Loucy (cell line): ENCODE data around the gene LHFPL3.

Source experiments
- H2AFZ ChIP-seq: fragments of 200-600 bp; sonication (generic); 2 replicates; pipeline ENCODE4 v1.6.0; 2016; ENCODE audit warnings: antibody characterized with exemption, mild to moderate bottlenecking, low read length, moderate library complexity
- H3F3A ChIP-seq: fragments of 200-600 bp; 2 replicates; pipeline ENCODE4 v1.6.0; 2016; ENCODE audit warnings: antibody characterized with exemption, low read depth, mild to moderate bottlenecking
- H3K27me3 ChIP-seq: fragments of 200-600 bp; sonication (generic); 2 replicates; pipeline ENCODE4 v1.6.1; 2014; ENCODE audit warnings: low read length, mild to moderate bottlenecking; ENCODE audit not compliant: insufficient read depth, poor library complexity, severe bottlenecking
- H3K36me3 ChIP-seq: fragments of 200-600 bp; sonication (generic); 2 replicates; pipeline ENCODE4 v1.6.1; 2016; ENCODE audit warnings: low read length; ENCODE audit not compliant: insufficient read depth
- H3K4me1 ChIP-seq: fragments of 200-600 bp; sonication (generic); 2 replicates; pipeline ENCODE4 v1.5.1; 2014; ENCODE audit warnings: low read length, mild to moderate bottlenecking; ENCODE audit not compliant: insufficient read depth, poor library complexity, severe bottlenecking
- H3K4me2 ChIP-seq: fragments of 200-600 bp; sonication (generic); 2 replicates; pipeline ENCODE4 v1.6.0; 2014; ENCODE audit warnings: antibody characterized with exemption, low read length, low read depth, mild to moderate bottlenecking; ENCODE audit not compliant: poor library complexity, severe bottlenecking
- H3K4me3 ChIP-seq: fragments of 200-600 bp; sonication (generic); 2 replicates; pipeline ENCODE4 v1.5.1; 2014; ENCODE audit warnings: low read length, mild to moderate bottlenecking, mixed read lengths; ENCODE audit not compliant: poor library complexity, severe bottlenecking
- H3K79me2 ChIP-seq: fragments of 200-600 bp; sonication (generic); 2 replicates; pipeline ENCODE4 v1.6.1; 2014; ENCODE audit warnings: low read length; ENCODE audit not compliant: insufficient read depth
- H3K9ac ChIP-seq: fragments of 200-600 bp; sonication (generic); 2 replicates; pipeline ENCODE4 v1.6.0; 2014; ENCODE audit warnings: mild to moderate bottlenecking, low read depth, low read length, moderate library complexity; ENCODE audit not compliant: poor library complexity, severe bottlenecking
- H3K9me2 ChIP-seq: fragments of 200-600 bp; sonication (generic); replicated peaks from 2 replicates; pipeline ENCODE4 v1.6.1; 2016; ENCODE audit warnings: low read depth, low read length, mixed read lengths
- H3K9me3 ChIP-seq: fragments of 200-600 bp; sonication (generic); 2 replicates; pipeline ENCODE4 v1.6.1; 2014; ENCODE audit warnings: mild to moderate bottlenecking, antibody characterized with exemption, low read length, low read depth; ENCODE audit not compliant: insufficient read depth
- H4K20me1 ChIP-seq: fragments of 200-600 bp; sonication (generic); 2 replicates; pipeline ENCODE4 v1.6.0; 2014; ENCODE audit warnings: antibody characterized with exemption, low read length, mild to moderate bottlenecking; ENCODE audit not compliant: insufficient read depth, poor library complexity, severe bottlenecking
- CTCF ChIP-seq: fragments of 200-600 bp; sonication (generic); conservative IDR thresholded peaks from 2 replicates; pipeline ENCODE4 v1.5.1; 2014; ENCODE audit warnings: mild to moderate bottlenecking, antibody characterized with exemption, low read length
- EZH2phosphoT487 ChIP-seq: fragments of 200-600 bp; IDR thresholded peaks from 2 replicates; pipeline ENCODE4 v1.6.1; 2018; ENCODE audit warnings: antibody characterized with exemption, mild to moderate bottlenecking, moderate library complexity, borderline replicate concordance

Gene LHFPL3

DNA sequence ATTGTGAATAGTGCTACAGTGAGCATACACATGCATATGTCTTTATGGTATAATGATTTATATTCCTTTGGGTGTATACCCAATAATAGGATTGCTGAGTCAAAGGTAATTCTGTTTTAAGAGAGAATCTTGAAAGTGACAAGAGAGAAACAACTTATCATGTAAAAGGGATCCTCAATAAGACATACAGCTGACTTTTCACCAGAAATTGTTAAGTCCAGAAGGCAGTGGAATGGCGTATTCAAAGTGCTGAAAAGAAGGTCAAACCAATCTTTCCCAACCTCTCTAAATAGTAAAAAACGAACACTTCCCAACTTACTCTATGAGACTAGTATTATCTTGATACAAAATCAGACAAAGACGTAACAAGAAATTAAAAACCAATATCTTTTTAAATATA, 59.8 kb downstream of the LHFPL3 start:
- no peaks in the 10 kb centered on the region for H3K4me1 ChIP-seq
- H3K27me3 ChIP-seq, result no peaks in the 10 kb centered on the region
- 0 out of 2 replicates have a peak, but pooled peaks cover 4% of the 10 kb centered on the region for H3K9me2 ChIP-seq
- no peak overlapping the region for H3K4me2 ChIP-seq
- H3K79me2 ChIP-seq, result no peaks in the 10 kb centered on the region
- no peaks in the 10 kb centered on the region for H3K36me3 ChIP-seq
- H3K4me3 ChIP-seq, result no peak overlapping the region
- H3F3A ChIP-seq, result no peaks in the 10 kb centered on the region
- H3K9ac ChIP-seq, result no peak overlapping the region
- no peaks in the 10 kb centered on the region for H4K20me1 ChIP-seq
- H3K9me3 ChIP-seq, result no peaks in the 10 kb centered on the region
- H2AFZ ChIP-seq, result no peak overlapping the region
- TF ChIP-seq EZH2phosphoT487 (no peak), CTCF (no peak)

GRCh38 chr7:104395162-104395561, 66.8 kb downstream of the LHFPL3 start:
- no peak for TF ChIP-seq EZH2phosphoT487
- TF ChIP-seq CTCF, result no peak
- H3K79me2 ChIP-seq, result no peaks in the 10 kb centered on the region
- H3K9me2 ChIP-seq, result no peaks in the 10 kb centered on the region
- H2AFZ ChIP-seq, result no peak overlapping the region
- no peaks in the 10 kb centered on the region for H4K20me1 ChIP-seq
- H3K27me3 ChIP-seq, result no peaks in the 10 kb centered on the region
- no peaks in the 10 kb centered on the region for H3K4me1 ChIP-seq
- no peaks in the 10 kb centered on the region for H3K36me3 ChIP-seq
- no peaks in the 10 kb centered on the region for H3K9me3 ChIP-seq
- no peak overlapping the region for H3K4me3 ChIP-seq
- H3F3A ChIP-seq, result no peaks in the 10 kb centered on the region
- no peak overlapping the region for H3K9ac ChIP-seq
- no peak overlapping the region for H3K4me2 ChIP-seq

DNA sequence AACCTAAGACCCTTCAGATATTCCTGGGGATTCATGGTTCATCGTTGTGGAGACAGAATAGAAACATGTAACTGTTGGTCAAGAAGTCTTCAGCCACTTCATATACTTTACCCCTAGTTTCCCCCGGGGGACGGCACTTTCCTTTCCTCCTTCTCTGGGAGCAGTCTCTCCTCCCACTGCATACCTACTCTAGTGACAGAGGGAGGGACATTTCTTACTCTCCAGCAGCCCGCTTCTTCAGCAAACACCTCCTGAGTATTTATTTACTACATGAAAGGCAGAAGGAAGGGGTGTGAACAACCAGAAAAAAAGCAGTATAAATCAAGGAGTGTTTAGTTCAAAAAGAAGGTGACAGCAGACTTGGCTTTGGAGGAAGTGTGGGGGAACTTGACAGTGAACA, 69.0 kb downstream of the LHFPL3 start:
- no peaks in the 10 kb centered on the region for H3K4me1 ChIP-seq
- no peak overlapping the region for H3K4me2 ChIP-seq
- no peaks in the 10 kb centered on the region for H3K9me3 ChIP-seq
- no peak overlapping the region for H3K4me3 ChIP-seq
- no peaks in the 10 kb centered on the region for H3K79me2 ChIP-seq
- H3F3A ChIP-seq, result no peaks in the 10 kb centered on the region
- H3K9ac ChIP-seq, result no peak overlapping the region
- H4K20me1 ChIP-seq, result no peaks in the 10 kb centered on the region
- no peak overlapping the region for H2AFZ ChIP-seq
- H3K36me3 ChIP-seq, result no peaks in the 10 kb centered on the region
- TF ChIP-seq CTCF (no peak), EZH2phosphoT487 (no peak)
- no peaks in the 10 kb centered on the region for H3K9me2 ChIP-seq
- no peaks in the 10 kb centered on the region for H3K27me3 ChIP-seq
